Esophagus muscularis mucosa (tissue), 4 donors: ENCODE results near the gene IL4R. TPM values are rescaled to one million over a fixed set of nuclear protein-coding genes. Genes with fewer than 3 reads are reported as not detected.

Experiments
- DNase-seq: peaks from one replicate; pipeline ENCODE4 v3.0.0-alpha.2; 2017; ENCODE audit errors: extremely low spot score
- H3K27ac ChIP-seq, 4 donors: fragments of 200-600 bp; sonication (generic); replicated peaks in 1 of 4; 1 replicate in 3 of 4; 2 replicates in 1 of 4; pipeline ENCODE4 v1.5.1; 2016 to 2019; ENCODE audit warnings: mild to moderate bottlenecking in 1 of 4
- H3K27me3 ChIP-seq, 4 donors: fragments of 200-600 bp; sonication (generic); one replicate each; pipeline versions ENCODE4 v1.5.1 to v1.6.0; 2016 to 2019
- H3K36me3 ChIP-seq, 4 donors: fragments of 200-600 bp; sonication (generic); one replicate each; pipeline ENCODE4 v1.5.1; 2016 to 2019
- H3K4me1 ChIP-seq, 4 donors: fragments of 200-600 bp; sonication (generic); one replicate each; pipeline ENCODE4 v1.5.1; 2016 to 2019
- H3K4me3 ChIP-seq, 4 donors: fragments of 200-600 bp; sonication (generic); 1 replicate in 2 of 4; 2 replicates in 2 of 4; pipeline ENCODE4 v1.5.1; 2016 to 2019; ENCODE audit warnings: mild to moderate bottlenecking in 4 of 4, moderate library complexity in 1 of 4
- H3K9me3 ChIP-seq, 4 donors: fragments of 200-600 bp; sonication (generic); 1 replicate in 3 of 4; 2 replicates in 1 of 4; pipeline ENCODE4 v1.5.1; 2016 to 2019
- CTCF ChIP-seq, 3 experiments: fragments of 200-600 bp in 2 of 3; fragments of 450-650 bp in 1 of 3; sonication (generic) in 2 of 3; IDR thresholded peaks; one replicate each; pipeline ENCODE4 v1.5.1; 2017 to 2019; ENCODE audit warnings: antibody characterized with exemption in 3 of 3, mild to moderate bottlenecking in 2 of 3, moderate library complexity in 1 of 3
- EP300 ChIP-seq: sonication (generic); formaldehyde crosslinking; IDR thresholded peaks from one replicate; pipeline ENCODE4 v1.6.1; 2017; ENCODE audit warnings: antibody characterized with exemption
- POLR2A ChIP-seq: fragments of 450-650 bp; IDR thresholded peaks from one replicate; pipeline ENCODE4 v1.6.1; 2017; ENCODE audit warnings: antibody characterized with exemption, moderate library complexity, mild to moderate bottlenecking, low read depth
- POLR2AphosphoS5 ChIP-seq, 2 donors: sonication (generic); formaldehyde crosslinking; IDR thresholded peaks; one replicate each; pipeline ENCODE4 v1.6.1; 2017; ENCODE audit warnings: antibody characterized with exemption in 2 of 2
- WGBS: methylation state at CpG from one replicate; pipeline ENCODE4 v1.1.5; 2018; 5-methylcytosine and 5-hydroxymethylcytosine counted together
- intact Hi-C: fragments of 100-400 bp; cut with DNase I; formaldehyde crosslinking; loops from one replicate; pipeline ENCODE4 v1.15.1; 2023
- total RNA-seq, 4 donors: library from RNA; depleted of rRNA; stranded (reverse); fragments of >200 nt; gene quantifications; one replicate each; pipeline versions ENCODE4 v1.1.0 to v1.2.1, GENCODE V29; 2016

The IL4R gene
- total RNA-seq, 4 donors from 2014 or later: 72.7 to 167 (median 116) TPM

GRCh38 chr16:27291722-27292240 is 22.0 kb upstream of the IL4R start:
- intact Hi-C loops: no loop called here

GRCh38 chr16:27293343-27293742 is 20.4 kb upstream of the IL4R start:
- WGBS: 69% methylated on average over 5 of the region's 5 CpGs
- Histone ChIP-seq H3K27me3 (no peaks in the 10 kb centered on the region), H3K27ac (no peak overlapping the region), H3K36me3 (no peaks in the 10 kb centered on the region), H3K9me3 (no peaks in the 10 kb centered on the region), H3K4me1 (peaks cover 0 to 21% (median 17%) of the 10 kb centered on the region in 4 donors), H3K4me3 (no peak overlapping the region)
- DNase-seq: no peak
- TF ChIP-seq POLR2AphosphoS5 (IDR thresholded peaks at IDR 0.05): no peak
- TF ChIP-seq EP300: no peak
- no peak for TF ChIP-seq CTCF (IDR thresholded peaks at IDR 0.05)
- TF ChIP-seq POLR2A: no peak
- intact Hi-C loops: no loop called here

More at GRCh38 chr16:27291722-27292240, 22.0 kb upstream of the IL4R start:
- Histone ChIP-seq H3K4me1 (peaks cover 2 to 26% (median 21%) of the 10 kb centered on the region in 4 donors), H3K27ac (peak overlapping the region; percentile 52 to 67 (median 56)), H3K9me3 (no peaks in the 10 kb centered on the region), H3K4me3 (no peak overlapping the region), H3K27me3 (no peaks in the 10 kb centered on the region), H3K36me3 (no peaks in the 10 kb centered on the region)
- no peak for DNase-seq
- TF ChIP-seq POLR2A (no peak), EP300 (no peak), POLR2AphosphoS5 (IDR thresholded peaks at IDR 0.05) (no peak), CTCF (IDR thresholded peaks at IDR 0.05) (no peak)
- 75% methylated on average over 4 of the region's 4 CpGs for WGBS

GRCh38 chr16:27298132-27298531 is 15.6 kb upstream of the IL4R start:
- intact Hi-C loops: no loop called here
- H3K4me1 ChIP-seq: no peaks in the 10 kb centered on the region
- no peak for TF ChIP-seq CTCF (IDR thresholded peaks at IDR 0.05)
- TF ChIP-seq POLR2A: no peak
- no peak for TF ChIP-seq POLR2AphosphoS5 (IDR thresholded peaks at IDR 0.05)
- TF ChIP-seq EP300: no peak
- no peaks in the 10 kb centered on the region for H3K27me3 ChIP-seq
- WGBS: 92% methylated on average over 5 of the region's 5 CpGs
- H3K27ac ChIP-seq: no peak overlapping the region
- no peaks in the 10 kb centered on the region for H3K9me3 ChIP-seq
- no peaks in the 10 kb centered on the region for H3K36me3 ChIP-seq
- no peak for DNase-seq
- H3K4me3 ChIP-seq: no peak overlapping the region

- peaks cover 0 to 14% (median 8%) of the 10 kb centered on the region in 4 donors for H3K4me1 ChIP-seq
- H3K9me3 ChIP-seq: no peaks in the 10 kb centered on the region
- DNase-seq: no peak
- no peak overlapping the region for H3K27ac ChIP-seq
- H3K4me3 ChIP-seq: no peak overlapping the region
- WGBS: 88% methylated on average over 3 of the region's 3 CpGs
- no peaks in the 10 kb centered on the region for H3K36me3 ChIP-seq
- intact Hi-C loops: no loop called here
- TF ChIP-seq EP300 (no peak), POLR2A (no peak), POLR2AphosphoS5 (IDR thresholded peaks at IDR 0.05) (no peak), CTCF (IDR thresholded peaks at IDR 0.05) (no peak)
- H3K27me3 ChIP-seq: no peaks in the 10 kb centered on the region
Observed at GRCh38 chr16:27301236-27301861, 12.4 kb upstream of the IL4R start.

- intact Hi-C loops: no loop called here
- H3K27ac ChIP-seq: no peak overlapping the region
- 94% methylated on average over 3 of the region's 3 CpGs for WGBS
- no peaks in the 10 kb centered on the region for H3K27me3 ChIP-seq
- H3K9me3 ChIP-seq: no peaks in the 10 kb centered on the region
- TF ChIP-seq EP300 (no peak), POLR2A (no peak), CTCF (IDR thresholded peaks at IDR 0.05) (no peak), POLR2AphosphoS5 (IDR thresholded peaks at IDR 0.05) (no peak)
- no peaks in the 10 kb centered on the region for H3K36me3 ChIP-seq
- H3K4me1 ChIP-seq: peaks cover 0 to 14% (median 8%) of the 10 kb centered on the region in 4 donors
- no peak for DNase-seq
- no peak overlapping the region for H3K4me3 ChIP-seq
Observed at GRCh38 chr16:27302126-27302525, 11.6 kb upstream of the IL4R start.
